ENCODE results near the gene KDR. TPM values are rescaled to one million over a fixed set of nuclear protein-coding genes. Genes with fewer than 3 reads are reported as not detected.

KDR gene
- total and polyA plus RNA-seq, 2 donors (not counting 1 experiment from before 2014, with no cell fraction given): not detected

GRCh38 chr4:55118397-55118796, 7.0 kb downstream of the KDR start:
- CTCF ChIA-PET: no interaction called here
- no peaks in the 10 kb centered on the region for H3K4me1 ChIP-seq (ENCODE audit: control insufficient read depth in 2 of 2, insufficient read depth in 2 of 2, low read length in 2 of 2)
- no peak overlapping the region for H2AFZ ChIP-seq (ENCODE audit: insufficient read depth, low read depth, low read length, poor library complexity, severe bottlenecking)
- WGBS (ENCODE audit: insufficient coverage): no CpG with 5 or more reads among the region's 6 CpGs
- TF ChIP-seq EZH2 (IDR thresholded peaks at IDR 0.05; ENCODE audit: borderline replicate concordance, insufficient read depth, low read depth, low read length, poor library complexity, severe bottlenecking) (no peak), CTCF (IDR thresholded peaks at IDR 0.05) (no peak)
- peaks cover 7% of the 10 kb centered on the region for H3K27me3 Mint-ChIP-seq
- H3K9ac ChIP-seq (ENCODE audit: low read length): no peak overlapping the region
- ATAC-seq (ENCODE audit: low read depth) (no peak), DNase-seq (no peak)
- no peaks in the 10 kb centered on the region for H4K20me1 ChIP-seq (ENCODE audit: control insufficient read depth, insufficient read depth, low read length, poor library complexity, severe bottlenecking)
- H3K27ac Mint-ChIP-seq: no peak overlapping the region
- no peak overlapping the region for H3K4me2 ChIP-seq (replicated peaks; ENCODE audit: low read depth, low read length, poor library complexity, severe bottlenecking)
- H3K27ac ChIP-seq (ENCODE audit: low read length in 2 of 2): no peak overlapping the region
- H3K9me3 Mint-ChIP-seq (ENCODE audit: insufficient read depth): no peaks in the 10 kb centered on the region
- no peak overlapping the region for H3K4me3 ChIP-seq (ENCODE audit: control extremely low read depth in 1 of 5, extremely low read depth in 1 of 5, insufficient read depth in 1 of 5, low read depth in 2 of 5, low read length in 4 of 5)
- POLR2A ChIA-PET: no interaction called here
- no peaks in the 10 kb centered on the region for H3K79me2 ChIP-seq (ENCODE audit: control insufficient read depth, insufficient read depth, low read length)
- H3K9me3 ChIP-seq (ENCODE audit: control extremely low read depth in 1 of 3, control insufficient read depth in 2 of 3, insufficient read depth in 1 of 3, low read length in 2 of 3): no peaks in the 10 kb centered on the region
- intact Hi-C loops (cut with micrococcal nuclease): no loop called here
- H3K4me3 Mint-ChIP-seq: no peak overlapping the region
- H3K27me3 ChIP-seq (replicated peaks in 1 of 4; ENCODE audit: control extremely low read depth in 1 of 4, control insufficient read depth in 3 of 4, insufficient read depth in 4 of 4, low read length in 3 of 4): no peaks in the 10 kb centered on the region
- H3K4me1 Mint-ChIP-seq: no peaks in the 10 kb centered on the region
- no peaks in the 10 kb centered on the region for H3K36me3 ChIP-seq (replicated peaks in 1 of 2; ENCODE audit: control extremely low read depth in 1 of 2, control insufficient read depth in 1 of 2, extremely low read depth in 1 of 2, insufficient read depth in 2 of 2, low read length in 1 of 2)

GRCh38 chr4:55117511-55117910, 7.9 kb downstream of the KDR start:
- H3K27ac ChIP-seq (ENCODE audit: low read length in 2 of 2): no peak overlapping the region
- no peak overlapping the region for H3K4me3 ChIP-seq (ENCODE audit: control extremely low read depth in 1 of 5, extremely low read depth in 1 of 5, insufficient read depth in 1 of 5, low read depth in 2 of 5, low read length in 4 of 5)
- H3K27me3 ChIP-seq (replicated peaks in 1 of 4; ENCODE audit: control extremely low read depth in 1 of 4, control insufficient read depth in 3 of 4, insufficient read depth in 4 of 4, low read length in 3 of 4): no peaks in the 10 kb centered on the region
- H3K4me1 ChIP-seq (ENCODE audit: control insufficient read depth in 2 of 2, insufficient read depth in 2 of 2, low read length in 2 of 2): no peaks in the 10 kb centered on the region
- H3K4me1 Mint-ChIP-seq: no peaks in the 10 kb centered on the region
- H3K36me3 ChIP-seq (replicated peaks in 1 of 2; ENCODE audit: control extremely low read depth in 1 of 2, control insufficient read depth in 1 of 2, extremely low read depth in 1 of 2, insufficient read depth in 2 of 2, low read length in 1 of 2): no peaks in the 10 kb centered on the region
- POLR2A ChIA-PET: no interaction called here
- peaks cover 7% of the 10 kb centered on the region for H3K27me3 Mint-ChIP-seq
- H3K9ac ChIP-seq (ENCODE audit: low read length): no peak overlapping the region
- no peak overlapping the region for H3K4me3 Mint-ChIP-seq
- H3K9me3 ChIP-seq (ENCODE audit: control extremely low read depth in 1 of 3, control insufficient read depth in 2 of 3, insufficient read depth in 1 of 3, low read length in 2 of 3): no peaks in the 10 kb centered on the region
- TF ChIP-seq CTCF (IDR thresholded peaks at IDR 0.05) (no peak), EZH2 (IDR thresholded peaks at IDR 0.05; ENCODE audit: borderline replicate concordance, insufficient read depth, low read depth, low read length, poor library complexity, severe bottlenecking) (no peak)
- H3K4me2 ChIP-seq (replicated peaks; ENCODE audit: low read depth, low read length, poor library complexity, severe bottlenecking): no peak overlapping the region
- no peak for ATAC-seq (ENCODE audit: low read depth)
- no CpG with 5 or more reads among the region's 1 CpG for WGBS (ENCODE audit: insufficient coverage)
- H3K27ac Mint-ChIP-seq: no peak overlapping the region
- no peak overlapping the region for H2AFZ ChIP-seq (ENCODE audit: insufficient read depth, low read depth, low read length, poor library complexity, severe bottlenecking)
- H4K20me1 ChIP-seq (ENCODE audit: control insufficient read depth, insufficient read depth, low read length, poor library complexity, severe bottlenecking): no peaks in the 10 kb centered on the region
- DNase-seq: no peak
- no peaks in the 10 kb centered on the region for H3K9me3 Mint-ChIP-seq (ENCODE audit: insufficient read depth)
- no peaks in the 10 kb centered on the region for H3K79me2 ChIP-seq (ENCODE audit: control insufficient read depth, insufficient read depth, low read length)
- intact Hi-C loops (cut with micrococcal nuclease): no loop called here
- CTCF ChIA-PET: no interaction called here

Data from B cell (primary cell).